EL (cell line): ENCODE measurements around the gene MEF2A.

ENCODE experiments used
- DNase-seq: peaks from one replicate; pipeline ENCODE4 v3.0.0-alpha.2; 2016

MEF2A gene

GRCh38 chr15:99613481-99613880 lies 47.7 kb downstream of the MEF2A start:
- no peak for DNase-seq

GRCh38 chr15:99613887-99614647 lies 48.3 kb downstream of the MEF2A start:
- DNase-seq, result peak; percentile 31

GRCh38 chr15:99614749-99615288 lies 49.0 kb downstream of the MEF2A start:
- DNase-seq, result peak; percentile 2

- no peak for DNase-seq
Measured at GRCh38 chr15:99615460-99615859, 49.7 kb downstream of the MEF2A start.

GRCh38 chr15:99616129-99616528 lies 50.3 kb downstream of the MEF2A start:
- DNase-seq, result no peak

GRCh38 chr15:99616773-99617342 lies 51.1 kb downstream of the MEF2A start:
- no peak for DNase-seq

GRCh38 chr15:99618941-99619411 lies 53.2 kb downstream of the MEF2A start:
- DNase-seq, result peak; percentile 5

GRCh38 chr15:99619712-99620111 lies 53.9 kb downstream of the MEF2A start:
- DNase-seq, result no peak

GRCh38 chr15:99620178-99620577 lies 54.4 kb downstream of the MEF2A start:
- no peak for DNase-seq

- DNase-seq, result no peak
Measured at GRCh38 chr15:99621767-99622166, 56.0 kb downstream of the MEF2A start.

- no peak for DNase-seq
Measured at GRCh38 chr15:99628374-99629001, 62.7 kb downstream of the MEF2A start.

- no peak for DNase-seq
Measured at GRCh38 chr15:99630607-99631131, 64.9 kb downstream of the MEF2A start.

- no peak for DNase-seq
Measured at GRCh38 chr15:99631255-99631654, 65.5 kb downstream of the MEF2A start.

GRCh38 chr15:99632521-99632920 lies 66.7 kb downstream of the MEF2A start:
- no peak for DNase-seq

- DNase-seq, result no peak
Measured at GRCh38 chr15:99633655-99634054, 67.9 kb downstream of the MEF2A start.

GRCh38 chr15:99634576-99634975 lies 68.8 kb downstream of the MEF2A start:
- no peak for DNase-seq

- DNase-seq, result no peak
Measured at GRCh38 chr15:99635145-99635544, 69.4 kb downstream of the MEF2A start.

GRCh38 chr15:99635794-99636193 lies 70.0 kb downstream of the MEF2A start:
- DNase-seq, result no peak

- no peak for DNase-seq
Measured at GRCh38 chr15:99644913-99645542, 79.2 kb downstream of the MEF2A start.

- DNase-seq, result no peak
Measured at GRCh38 chr15:99645543-99645935, 79.8 kb downstream of the MEF2A start.

GRCh38 chr15:99645951-99646350 lies 80.2 kb downstream of the MEF2A start:
- DNase-seq, result no peak

- peak; percentile 74 for DNase-seq
Measured at GRCh38 chr15:99651023-99651807, 85.4 kb downstream of the MEF2A start.
